GM12873 (cell line): ENCODE data around the gene SMC3.

Experiments
- TF ChIP-seq, protein P1 (sequence below): IDR thresholded peaks from 2 replicates; pipeline ENCODE4 v1.5.1; 2012; ENCODE audit warnings: low read depth, mild to moderate bottlenecking, moderate library complexity, low read length, control low read depth; ENCODE audit not compliant: insufficient read depth; ENCODE audit errors: missing control alignments

Gene SMC3

DNA sequence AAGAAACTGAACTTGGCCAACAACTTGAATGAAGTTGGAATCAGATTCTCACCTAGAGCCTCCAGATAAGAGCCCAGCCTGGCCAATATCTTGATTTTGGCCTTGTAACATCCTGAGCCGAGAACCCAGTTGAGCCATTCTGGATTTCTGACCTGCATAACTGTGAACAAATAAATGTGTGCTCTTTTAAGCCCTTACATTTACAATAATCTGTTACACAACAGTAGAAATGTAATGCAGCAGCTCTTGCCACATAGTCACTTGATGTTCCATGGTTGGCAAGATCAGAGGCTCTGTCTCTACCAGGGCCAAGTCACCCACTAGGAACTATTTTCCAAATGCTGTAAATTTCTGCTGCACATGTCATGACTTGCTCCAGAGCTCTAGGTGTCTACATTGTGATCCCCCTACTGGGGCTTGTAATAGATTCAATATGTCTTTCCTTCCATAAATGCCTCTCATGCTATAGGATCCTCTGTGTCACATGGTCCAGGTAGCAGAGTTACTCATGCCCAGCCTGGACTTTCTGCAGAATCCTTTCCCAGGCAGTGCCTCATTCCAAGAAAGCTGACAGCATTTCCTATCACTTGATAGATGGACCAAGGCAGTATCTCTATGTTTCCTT is 65.2 kb downstream of the SMC3 start:
- TF ChIP-seq, protein P1, sequence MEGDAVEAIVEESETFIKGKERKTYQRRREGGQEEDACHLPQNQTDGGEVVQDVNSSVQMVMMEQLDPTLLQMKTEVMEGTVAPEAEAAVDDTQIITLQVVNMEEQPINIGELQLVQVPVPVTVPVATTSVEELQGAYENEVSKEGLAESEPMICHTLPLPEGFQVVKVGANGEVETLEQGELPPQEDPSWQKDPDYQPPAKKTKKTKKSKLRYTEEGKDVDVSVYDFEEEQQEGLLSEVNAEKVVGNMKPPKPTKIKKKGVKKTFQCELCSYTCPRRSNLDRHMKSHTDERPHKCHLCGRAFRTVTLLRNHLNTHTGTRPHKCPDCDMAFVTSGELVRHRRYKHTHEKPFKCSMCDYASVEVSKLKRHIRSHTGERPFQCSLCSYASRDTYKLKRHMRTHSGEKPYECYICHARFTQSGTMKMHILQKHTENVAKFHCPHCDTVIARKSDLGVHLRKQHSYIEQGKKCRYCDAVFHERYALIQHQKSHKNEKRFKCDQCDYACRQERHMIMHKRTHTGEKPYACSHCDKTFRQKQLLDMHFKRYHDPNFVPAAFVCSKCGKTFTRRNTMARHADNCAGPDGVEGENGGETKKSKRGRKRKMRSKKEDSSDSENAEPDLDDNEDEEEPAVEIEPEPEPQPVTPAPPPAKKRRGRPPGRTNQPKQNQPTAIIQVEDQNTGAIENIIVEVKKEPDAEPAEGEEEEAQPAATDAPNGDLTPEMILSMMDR, result no peak

DNA sequence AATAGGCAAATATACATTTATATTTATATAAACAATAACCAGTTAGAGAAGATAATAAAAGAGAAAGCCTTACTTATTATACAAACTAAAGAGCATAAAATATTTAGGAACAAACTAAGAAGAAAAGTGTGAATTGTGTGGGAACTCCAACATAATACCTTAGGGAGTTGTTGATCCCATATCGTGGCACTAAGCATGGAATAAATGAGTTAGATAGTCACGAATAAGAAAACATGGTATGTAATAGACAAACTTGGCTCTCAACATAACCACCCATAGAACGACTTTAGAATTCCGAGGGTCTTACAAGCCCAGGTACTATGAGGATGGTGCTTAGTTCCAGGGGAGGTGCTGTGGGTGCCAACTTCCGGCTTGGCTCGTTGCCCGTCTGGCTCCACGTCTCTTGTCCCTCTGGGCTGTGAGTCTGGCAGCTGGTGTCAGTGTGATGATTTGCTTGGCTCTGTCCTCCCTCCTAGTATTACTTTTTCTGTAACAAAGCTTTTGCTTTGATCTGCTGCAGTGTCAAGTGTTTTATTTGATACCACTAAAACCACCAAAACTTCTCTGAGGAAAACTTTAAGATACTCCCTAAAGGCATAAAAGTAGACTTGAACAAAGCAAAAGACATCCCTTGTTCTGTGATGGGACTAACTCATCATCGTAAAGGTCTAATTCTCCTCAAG is 67.2 kb downstream of the SMC3 start:
- TF ChIP-seq, protein P1, result no peak

DNA sequence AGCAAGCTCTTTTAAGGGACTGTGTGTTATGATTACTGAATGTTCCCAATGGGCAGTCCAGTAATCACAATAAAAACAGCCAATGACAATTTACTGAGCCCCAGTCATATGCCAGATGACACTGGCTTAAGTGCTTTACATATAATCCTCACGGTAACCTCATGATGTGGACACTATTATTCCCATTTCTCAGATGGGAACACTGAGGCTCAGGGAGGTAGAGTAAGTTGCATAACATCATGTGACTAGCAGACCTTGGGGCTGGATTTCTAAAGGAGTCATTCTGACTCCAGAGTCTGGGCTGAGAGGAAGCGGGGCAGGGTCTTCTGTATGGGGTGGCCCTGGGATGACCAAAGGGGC is 69.1 kb downstream of the SMC3 start:
- TF ChIP-seq, protein P1, result no peak

DNA sequence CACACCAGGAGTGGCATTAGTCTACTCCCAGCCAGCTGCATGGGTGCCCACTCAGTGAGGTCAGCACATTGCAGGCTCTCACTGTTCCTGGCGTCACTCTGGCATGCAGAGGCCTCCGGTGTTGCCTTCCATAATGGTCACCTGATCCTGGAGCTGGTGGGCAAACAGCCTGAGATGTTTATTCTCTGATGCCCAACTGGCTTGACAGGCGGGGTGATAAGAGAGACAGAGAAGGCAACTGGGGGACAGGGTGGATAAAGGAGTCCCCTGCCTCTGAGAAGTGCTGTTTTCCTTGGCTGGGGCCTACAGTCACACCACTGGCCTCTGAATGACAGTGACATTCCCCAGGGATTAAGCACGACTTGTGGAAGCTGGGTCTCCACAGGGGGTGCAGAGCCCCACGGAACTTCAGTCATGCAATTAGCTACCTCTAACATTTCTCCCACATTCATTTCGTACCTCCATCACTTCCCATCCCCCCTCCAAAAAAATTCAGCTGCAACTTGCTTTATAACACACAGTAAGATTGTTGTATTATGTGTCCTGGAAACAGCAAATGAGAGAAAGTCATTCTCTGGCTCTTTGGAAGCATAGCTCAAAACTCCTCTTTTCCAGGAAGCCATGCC is 69.5 kb downstream of the SMC3 start:
- TF ChIP-seq, protein P1, result no peak

DNA sequence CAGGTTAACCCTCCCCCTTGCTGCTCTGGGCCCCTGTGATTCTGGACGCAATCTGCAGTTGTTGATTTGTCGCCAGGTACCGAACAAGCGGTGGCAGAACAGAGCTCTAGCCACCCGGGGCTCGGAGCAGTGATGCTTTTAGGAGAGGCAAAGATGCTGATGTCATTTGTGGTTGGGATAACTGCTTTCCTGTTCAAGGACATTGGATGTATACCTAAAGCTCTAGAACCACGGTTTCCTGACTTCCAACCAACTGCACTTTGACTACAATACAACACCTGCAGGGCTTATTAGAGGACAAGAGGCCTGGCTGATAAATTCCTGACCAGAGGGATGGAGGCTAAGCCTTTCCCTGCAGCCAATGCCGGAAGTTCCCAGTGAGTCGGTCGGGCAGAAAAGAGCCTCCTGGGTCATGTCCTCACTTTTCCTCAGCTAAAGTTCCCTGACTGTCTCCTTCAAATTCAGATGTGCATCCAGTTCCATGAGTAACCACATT is 70.1 kb downstream of the SMC3 start:
- TF ChIP-seq, protein P1, result no peak

DNA sequence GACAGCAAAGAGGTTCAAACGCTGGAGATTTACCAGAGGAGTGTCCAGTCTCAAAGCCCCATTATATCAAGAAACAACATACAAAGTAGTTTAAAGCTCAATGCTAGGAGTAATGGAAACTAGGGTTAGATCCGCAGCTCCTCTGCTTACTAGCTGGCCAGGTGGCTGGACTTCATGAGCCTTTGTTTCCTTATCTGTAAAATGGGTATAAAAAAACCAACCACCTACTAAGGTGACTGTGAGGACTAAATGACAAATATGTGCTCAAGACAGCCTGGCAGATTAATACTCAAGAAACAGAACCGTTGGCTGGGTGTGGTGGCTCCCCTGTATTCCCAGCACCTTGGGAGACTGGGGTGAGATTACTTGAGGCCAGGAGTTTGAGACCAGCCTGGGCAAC is 70.8 kb downstream of the SMC3 start:
- TF ChIP-seq, protein P1, result no peak

DNA sequence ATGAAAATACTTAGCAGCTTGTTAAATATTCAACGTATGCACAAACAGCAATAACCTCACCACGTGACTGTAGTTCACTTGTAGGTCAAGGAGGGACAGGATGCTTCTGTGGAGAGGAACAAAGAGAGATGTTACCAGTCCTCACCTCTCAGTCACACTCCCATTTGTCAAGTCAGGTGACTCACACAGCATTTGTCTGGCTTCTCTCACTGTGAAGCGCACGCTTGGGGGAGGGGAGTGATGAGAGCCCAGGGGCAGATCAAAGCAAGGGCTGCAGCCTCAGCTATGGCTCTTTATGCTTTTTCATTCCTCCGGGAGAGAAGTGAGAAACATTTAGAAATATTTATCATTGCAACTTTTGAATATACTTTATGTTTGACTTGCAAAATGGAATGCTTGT is 73.8 kb downstream of the SMC3 start:
- TF ChIP-seq, protein P1, result no peak
